GM10248 (cell line): ENCODE measurements around the gene BTBD16.

Experiments used
- CTCF ChIA-PET: fragments of 300-600 bp; sonication (Branson Sonifier 250); formaldehyde crosslinking; extraction: SDS; loops from one replicate; lab custom pipeline; 2021; ENCODE audit warnings: antibody characterized with exemption; lab: Yijun Ruan, JAX
- POLR2A ChIA-PET: fragments of 350-650 bp; sonication (Branson Sonifier 250); formaldehyde crosslinking; extraction: SDS; loops from one replicate; lab custom pipeline; 2020; ENCODE audit warnings: antibody characterized with exemption; lab: Yijun Ruan, JAX
- DNase-seq: peaks from one replicate; pipeline ENCODE4 v3.0.0; 2012; ENCODE audit errors: extremely low spot score
- TF ChIP-seq, protein P1 (sequence below): IDR thresholded peaks from 2 replicates; pipeline ENCODE4 v1.5.1; 2012; ENCODE audit warnings: mild to moderate bottlenecking, low read depth; ENCODE audit errors: extremely low read depth, missing control alignments, control extremely low read depth

Gene BTBD16

DNA sequence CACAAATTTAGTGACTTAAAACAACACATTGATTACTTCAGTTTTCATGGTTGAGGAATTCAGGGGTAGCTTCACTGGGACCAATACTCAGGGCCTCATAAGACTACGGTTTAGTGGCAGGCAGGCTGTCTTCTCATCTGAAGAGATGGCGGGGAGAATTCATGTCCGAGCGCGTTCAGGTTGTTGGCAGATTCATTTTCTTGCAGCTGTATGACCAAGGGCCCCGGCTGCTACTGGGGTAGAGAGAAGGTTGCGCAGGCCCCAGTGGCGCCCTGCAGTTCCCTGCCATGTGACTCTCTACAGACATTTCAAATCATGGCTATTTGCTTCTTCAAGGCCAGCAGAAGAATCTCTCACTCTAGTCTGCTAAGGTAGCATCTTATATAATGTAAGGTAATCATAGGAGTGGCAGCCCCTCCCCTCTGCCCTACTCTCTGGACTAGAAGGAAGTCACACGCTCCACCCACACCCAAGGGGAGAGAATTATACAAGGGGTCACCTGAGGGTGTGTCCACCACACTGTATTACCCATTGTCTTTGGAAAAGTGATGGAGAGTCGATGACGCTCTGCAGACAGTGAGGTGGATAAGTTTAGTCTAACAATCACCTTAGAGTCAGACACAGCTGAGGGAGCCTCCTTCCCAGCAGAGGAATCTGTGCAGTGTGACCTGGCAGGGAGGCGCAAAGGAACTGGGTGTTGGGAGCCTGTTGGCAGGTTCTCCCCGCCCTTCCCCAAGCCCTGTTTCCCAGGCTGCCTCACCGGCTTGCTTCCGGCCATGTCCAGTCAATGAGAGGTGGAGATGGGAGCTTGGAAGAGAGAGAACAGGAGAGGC is 67.7 kb downstream of the BTBD16 start:
- DNase-seq = no peak
- ChIA-PET CTCF (interaction anchor here (1.1 to 2.9 kb wide), 4 partner anchors 9 to 103 kb away, joined by 3 to 9 read pairs (median 4); no protein-coding TSS in a partner anchor), POLR2A (no interaction called here)
- TF ChIP-seq, protein P1, sequence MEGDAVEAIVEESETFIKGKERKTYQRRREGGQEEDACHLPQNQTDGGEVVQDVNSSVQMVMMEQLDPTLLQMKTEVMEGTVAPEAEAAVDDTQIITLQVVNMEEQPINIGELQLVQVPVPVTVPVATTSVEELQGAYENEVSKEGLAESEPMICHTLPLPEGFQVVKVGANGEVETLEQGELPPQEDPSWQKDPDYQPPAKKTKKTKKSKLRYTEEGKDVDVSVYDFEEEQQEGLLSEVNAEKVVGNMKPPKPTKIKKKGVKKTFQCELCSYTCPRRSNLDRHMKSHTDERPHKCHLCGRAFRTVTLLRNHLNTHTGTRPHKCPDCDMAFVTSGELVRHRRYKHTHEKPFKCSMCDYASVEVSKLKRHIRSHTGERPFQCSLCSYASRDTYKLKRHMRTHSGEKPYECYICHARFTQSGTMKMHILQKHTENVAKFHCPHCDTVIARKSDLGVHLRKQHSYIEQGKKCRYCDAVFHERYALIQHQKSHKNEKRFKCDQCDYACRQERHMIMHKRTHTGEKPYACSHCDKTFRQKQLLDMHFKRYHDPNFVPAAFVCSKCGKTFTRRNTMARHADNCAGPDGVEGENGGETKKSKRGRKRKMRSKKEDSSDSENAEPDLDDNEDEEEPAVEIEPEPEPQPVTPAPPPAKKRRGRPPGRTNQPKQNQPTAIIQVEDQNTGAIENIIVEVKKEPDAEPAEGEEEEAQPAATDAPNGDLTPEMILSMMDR = no peak

DNA sequence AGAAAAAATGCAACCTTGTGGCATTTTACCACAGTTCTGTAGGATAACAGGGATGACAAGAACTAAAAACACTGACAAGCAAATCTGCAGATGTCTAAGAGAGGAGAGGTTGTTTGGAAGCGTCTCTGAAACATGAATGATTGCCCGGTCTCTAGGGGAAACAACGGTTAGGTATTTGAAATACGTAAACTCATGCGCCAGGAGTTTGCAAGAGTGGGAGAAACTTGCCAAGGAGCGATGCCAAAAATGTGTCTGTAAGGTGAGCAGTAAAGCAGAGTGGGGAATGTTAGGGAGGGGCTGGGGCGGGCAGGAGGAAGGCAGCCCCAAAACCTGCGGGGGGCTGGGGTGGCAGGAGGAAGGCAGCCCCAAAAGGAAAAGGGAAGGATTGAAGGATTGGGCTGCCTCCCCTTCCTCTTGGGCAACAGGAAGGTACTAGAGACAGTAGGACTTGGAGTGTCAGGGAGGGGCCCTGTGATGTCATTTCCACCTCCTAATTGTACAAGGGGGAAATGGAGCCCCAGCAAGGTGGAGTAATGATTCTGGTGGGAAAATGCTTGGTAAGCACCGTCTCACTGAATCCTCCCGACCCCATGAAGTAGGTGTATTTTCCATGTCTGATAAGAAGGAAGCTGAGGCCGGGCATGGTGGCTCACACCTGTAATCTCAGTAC is 70.2 kb downstream of the BTBD16 start:
- no peak for DNase-seq
- CTCF ChIA-PET = interaction anchor here (0.7 to 2.9 kb wide), 7 partner anchors 11 to 224 kb away, joined by 3 to 9 read pairs (median 3); no protein-coding TSS in a partner anchor
- POLR2A ChIA-PET = no interaction called here

DNA sequence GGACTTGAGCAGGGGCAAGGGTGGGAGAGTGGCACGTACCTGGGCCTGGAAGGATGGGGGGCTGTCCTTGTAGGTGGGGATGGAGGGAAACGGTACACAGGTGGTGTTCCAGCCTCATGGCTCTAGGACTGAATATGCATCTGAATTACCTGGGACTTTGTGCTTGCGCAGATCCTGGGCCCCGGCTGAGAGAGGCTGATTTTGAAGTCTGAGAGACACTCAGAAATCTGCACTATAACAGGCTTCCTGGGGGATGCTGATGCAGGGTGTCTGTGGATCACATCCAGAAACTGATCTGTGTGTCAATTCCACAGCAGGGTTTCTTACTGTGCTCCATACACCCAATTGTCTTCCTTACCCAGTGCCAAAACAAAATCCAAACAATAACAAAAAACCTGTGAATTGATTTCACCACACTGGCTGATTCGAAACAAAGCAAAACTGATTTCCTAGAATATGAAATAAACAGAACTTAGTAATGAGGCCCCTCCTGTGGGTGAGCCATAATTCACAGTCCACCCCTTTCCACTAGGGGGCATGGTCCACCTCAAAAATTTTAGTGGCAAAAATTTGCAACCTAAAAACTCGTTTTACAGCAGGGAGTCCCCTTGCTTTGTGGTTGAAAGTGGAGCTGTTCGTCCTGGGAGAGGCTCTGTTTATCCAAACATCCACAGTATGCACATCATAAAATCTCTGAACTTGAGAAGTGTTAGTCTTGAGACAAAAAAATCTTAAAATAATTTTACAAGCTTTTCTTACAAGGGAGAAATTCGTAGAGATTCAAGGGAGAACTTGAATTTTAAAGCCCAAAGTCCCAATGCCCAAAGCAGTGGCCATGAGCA is 71.4 kb downstream of the BTBD16 start:
- ChIA-PET POLR2A (no interaction called here), CTCF (interaction anchor here (0.7 to 3.2 kb wide), 21 partner anchors 10 to 228 kb away, joined by 3 to 50 read pairs (median 3); no protein-coding TSS in a partner anchor)
- TF ChIP-seq, protein P1 = peak; percentile 62
- DNase-seq = peak; percentile 62

More for the DNA sequence above, 70.2 kb downstream of the BTBD16 start:
- TF ChIP-seq, protein P1 = no peak

DNA sequence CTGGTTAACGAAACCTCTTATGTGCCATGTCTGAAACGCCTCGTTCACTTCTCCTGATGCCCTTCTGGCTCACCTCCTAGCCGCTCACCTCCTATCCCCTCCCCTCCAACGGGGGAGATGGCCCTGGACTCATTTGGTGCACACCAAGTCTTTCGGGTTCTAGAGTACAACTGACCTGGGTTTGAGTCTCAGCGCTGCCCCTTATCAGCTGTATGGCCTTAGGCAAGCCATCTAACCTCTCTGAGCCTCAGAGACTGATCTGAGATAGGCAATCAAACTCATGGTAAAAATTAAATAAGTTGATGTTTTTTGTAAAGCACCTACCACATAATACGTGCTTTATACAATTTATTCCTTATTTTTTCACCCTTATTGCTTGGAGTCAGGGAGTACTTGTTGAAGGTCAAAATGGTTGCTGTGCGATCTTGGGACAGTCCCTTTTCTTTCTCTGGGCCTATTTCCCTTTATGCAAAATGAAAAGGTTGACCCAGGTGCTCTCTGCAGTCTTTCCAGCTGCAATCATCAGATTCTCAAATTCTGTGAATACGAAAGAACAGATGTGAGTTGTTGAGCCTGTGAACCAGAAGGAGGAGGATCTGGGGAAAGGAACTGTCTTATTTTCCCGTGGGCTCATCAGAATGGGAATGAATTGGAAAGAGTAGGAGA is 72.2 kb downstream of the BTBD16 start:
- DNase-seq = no peak
- TF ChIP-seq, protein P1 = no peak
- POLR2A ChIA-PET = no interaction called here
- CTCF ChIA-PET = interaction anchor here (0.7 to 3.2 kb wide), 24 partner anchors 9 to 227 kb away, joined by 3 to 50 read pairs (median 3); partner anchors contain the start of gene PLEKHA1

DNA sequence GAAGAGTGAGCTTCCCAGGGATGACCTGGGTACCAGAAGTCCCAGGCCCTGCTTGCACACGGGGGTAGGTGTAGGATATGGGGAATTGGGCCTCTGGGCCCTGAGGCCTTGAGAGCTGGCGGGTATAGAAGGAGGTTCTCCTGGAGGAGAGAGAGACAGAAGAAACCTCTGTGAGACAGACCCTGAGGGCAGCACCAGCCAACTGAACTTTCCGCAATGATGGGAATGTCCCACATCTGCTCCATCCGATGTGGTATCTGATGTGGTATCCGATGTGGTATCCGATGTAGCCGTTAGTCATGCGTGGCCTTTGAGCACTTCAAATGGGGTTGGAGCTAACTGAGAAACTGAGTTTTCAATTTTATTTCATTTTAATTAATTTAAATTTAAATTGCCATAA is 72.8 kb downstream of the BTBD16 start:
- CTCF ChIA-PET = interaction anchor here (0.9 to 3.2 kb wide), 15 partner anchors 9 to 226 kb away, joined by 3 to 50 read pairs (median 4); partner anchors contain the start of gene PLEKHA1
- POLR2A ChIA-PET = no interaction called here
- TF ChIP-seq, protein P1 = no peak
- no peak for DNase-seq
